GM12875 (cell line): ENCODE results near the gene FKBP1B.

Source experiments
- H3K4me3 ChIP-seq: one replicate; pipeline ENCODE4 v1.5.1; 2011; ENCODE audit warnings: low read depth, low read length, control low read depth
- TF ChIP-seq, protein P1 (sequence below): IDR thresholded peaks from 2 replicates; pipeline ENCODE4 v1.5.1; 2011; ENCODE audit warnings: low read depth, mild to moderate bottlenecking, control low read depth, inconsistent platforms, low read length, moderate library complexity, borderline replicate concordance; ENCODE audit not compliant: insufficient read depth

The FKBP1B gene

DNA sequence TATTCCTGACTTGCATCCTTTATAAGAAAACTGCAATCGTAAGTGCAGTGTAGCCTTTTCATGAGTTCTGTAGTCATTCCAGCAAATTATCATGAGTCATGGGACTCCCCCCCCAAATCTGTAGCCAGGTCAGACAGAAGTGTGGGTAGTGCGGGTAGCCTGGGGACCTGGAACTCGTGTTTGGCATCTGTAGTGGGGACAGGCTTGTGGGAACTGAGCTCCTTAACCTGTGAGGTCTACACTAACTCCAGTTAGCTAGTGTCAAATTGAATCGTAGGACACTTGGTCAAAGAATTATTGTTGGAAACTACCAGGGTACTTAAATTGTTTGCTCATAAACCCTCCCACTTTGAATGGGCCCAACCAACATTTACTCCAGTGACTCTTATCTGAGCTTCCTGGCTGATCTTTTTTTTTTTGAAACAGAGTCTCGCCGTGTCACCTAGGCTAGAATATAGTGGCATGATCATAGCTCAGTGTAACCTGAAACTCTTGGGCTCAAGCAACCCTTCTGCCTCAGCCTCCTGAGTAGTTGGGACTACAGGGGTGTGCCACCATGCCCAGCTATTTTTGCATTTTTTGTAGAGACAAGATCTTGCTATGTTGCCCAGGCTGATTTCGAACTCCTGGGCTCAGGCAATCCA lies 61.2 kb downstream of the FKBP1B start:
- H3K4me3 ChIP-seq: no peak overlapping the region
- TF ChIP-seq, protein P1, sequence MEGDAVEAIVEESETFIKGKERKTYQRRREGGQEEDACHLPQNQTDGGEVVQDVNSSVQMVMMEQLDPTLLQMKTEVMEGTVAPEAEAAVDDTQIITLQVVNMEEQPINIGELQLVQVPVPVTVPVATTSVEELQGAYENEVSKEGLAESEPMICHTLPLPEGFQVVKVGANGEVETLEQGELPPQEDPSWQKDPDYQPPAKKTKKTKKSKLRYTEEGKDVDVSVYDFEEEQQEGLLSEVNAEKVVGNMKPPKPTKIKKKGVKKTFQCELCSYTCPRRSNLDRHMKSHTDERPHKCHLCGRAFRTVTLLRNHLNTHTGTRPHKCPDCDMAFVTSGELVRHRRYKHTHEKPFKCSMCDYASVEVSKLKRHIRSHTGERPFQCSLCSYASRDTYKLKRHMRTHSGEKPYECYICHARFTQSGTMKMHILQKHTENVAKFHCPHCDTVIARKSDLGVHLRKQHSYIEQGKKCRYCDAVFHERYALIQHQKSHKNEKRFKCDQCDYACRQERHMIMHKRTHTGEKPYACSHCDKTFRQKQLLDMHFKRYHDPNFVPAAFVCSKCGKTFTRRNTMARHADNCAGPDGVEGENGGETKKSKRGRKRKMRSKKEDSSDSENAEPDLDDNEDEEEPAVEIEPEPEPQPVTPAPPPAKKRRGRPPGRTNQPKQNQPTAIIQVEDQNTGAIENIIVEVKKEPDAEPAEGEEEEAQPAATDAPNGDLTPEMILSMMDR: no peak

GRCh38 chr2:24111407-24111901 lies 61.9 kb downstream of the FKBP1B start:
- TF ChIP-seq, protein P1: no peak

More at GRCh38 chr2:24111407-24111901, 61.9 kb downstream of the FKBP1B start:
- H3K4me3 ChIP-seq: no peak overlapping the region
